Measurements from ENCODE around the gene RGS12.
"Not testable (repeated sequence)": the region's sequence is repeated elsewhere in the genome, so short reads cannot be mapped to it uniquely, and the experiment has no call there.

RGS12 gene

DNA sequence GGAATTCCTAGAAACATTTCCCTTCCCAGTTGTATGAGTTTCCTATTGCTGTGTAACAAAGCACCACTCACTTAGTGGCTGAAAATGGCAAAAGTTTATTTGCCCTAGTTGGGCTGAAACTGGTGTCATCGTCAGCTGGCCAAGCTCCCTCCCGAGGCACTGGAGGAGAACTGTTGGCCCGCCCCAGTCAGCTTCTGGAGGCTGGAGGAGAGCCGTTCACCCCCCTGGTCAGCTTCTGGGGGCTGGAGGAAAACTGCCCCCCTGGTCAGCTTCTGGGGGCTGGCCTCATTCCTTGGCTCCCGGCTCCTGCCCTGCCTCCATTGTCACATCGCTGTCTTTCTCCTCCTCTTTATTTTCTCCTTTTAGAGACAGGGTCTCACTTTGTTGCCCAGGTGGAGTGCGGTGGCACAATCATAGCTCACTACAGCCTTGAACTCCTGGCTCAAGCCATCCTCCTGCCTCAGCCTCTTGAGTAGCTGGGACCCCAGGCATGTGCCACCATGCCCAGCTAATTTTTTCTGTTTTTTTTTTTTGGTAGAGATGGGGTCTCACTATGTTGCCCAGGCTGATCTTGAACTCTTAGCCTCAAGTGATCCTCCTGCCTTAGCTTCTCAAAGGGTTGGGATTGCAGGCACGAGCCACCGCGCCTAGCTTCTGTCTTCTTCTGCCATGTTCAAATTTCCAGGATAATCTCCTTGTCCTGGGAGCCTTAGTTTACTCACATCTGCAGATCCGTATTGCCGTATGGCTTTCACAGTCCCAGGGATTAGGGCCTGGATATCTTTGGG is 3.2 kb downstream of the RGS12 start:
- WGBS (ENCODE audit: insufficient coverage) = over 99% methylated on average over 12 of the region's 12 CpGs
- CTCF ChIA-PET = no interaction called here
- POLR2A ChIA-PET = interaction anchor here (0.6 kb wide), 1 partner anchor 8 kb away, joined by 4 read pairs; no protein-coding TSS in a partner anchor

DNA sequence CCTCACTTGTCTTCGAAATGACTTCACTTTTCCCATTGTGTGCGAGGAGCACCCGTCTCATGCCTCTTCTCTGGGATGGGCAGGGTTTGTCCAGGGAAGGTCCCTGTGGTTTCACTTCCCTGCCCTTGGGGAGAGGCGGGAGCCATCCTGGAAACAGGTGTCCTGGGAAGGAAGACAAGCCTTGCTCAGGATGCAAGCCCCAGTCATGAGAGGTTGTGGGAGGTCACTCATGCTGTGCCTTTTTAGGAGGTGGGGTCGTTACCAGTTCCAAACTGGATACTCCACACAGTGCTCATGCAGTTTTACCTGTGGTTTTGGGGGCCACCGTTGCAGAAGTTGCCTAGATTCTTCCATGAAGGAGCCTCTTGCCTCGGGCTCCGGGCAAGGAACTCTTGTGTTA is 3.8 kb downstream of the RGS12 start:
- H3K4me3 ChIP-seq (ENCODE audit: control insufficient read depth in 1 of 7, extremely low read depth in 1 of 7, insufficient read depth in 4 of 7, low read depth in 2 of 7, low read length in 6 of 7) = no peak overlapping the region
- H3K4me1 ChIP-seq (ENCODE audit: control extremely low read depth in 1 of 4, control insufficient read depth in 4 of 4, insufficient read depth in 4 of 4, low read length in 3 of 4) = peaks cover 4 to 38% (median 24%) of the 10 kb centered on the region in 4 experiments
- CTCF ChIA-PET = no interaction called here
- DNase-seq = no peak
- no peaks in the 10 kb centered on the region for H3K36me3 ChIP-seq (ENCODE audit: control insufficient read depth in 4 of 4, insufficient read depth in 4 of 4, low read length in 3 of 4)
- H3K9me3 ChIP-seq (ENCODE audit: control extremely low read depth in 1 of 5, control insufficient read depth in 4 of 5, insufficient read depth in 2 of 5, low read depth in 1 of 5, low read length in 4 of 5) = peaks cover 0 to 2% (median 0%) of the 10 kb centered on the region in 5 experiments
- H3K27ac ChIP-seq (ENCODE audit: insufficient read depth in 1 of 2, low read depth in 1 of 2, low read length in 2 of 2, poor library complexity in 1 of 2, severe bottlenecking in 2 of 2) = no peak overlapping the region
- POLR2A ChIA-PET = no interaction called here
- WGBS (ENCODE audit: insufficient coverage) = 100% methylated on average over 5 of the region's 8 CpGs
- H3K27me3 ChIP-seq (replicated peaks in 2 of 5; ENCODE audit: control insufficient read depth in 4 of 5, insufficient read depth in 5 of 5, low read length in 4 of 5) = peaks cover 0 to 8% (median 0%) of the 10 kb centered on the region in 5 experiments

More for the DNA sequence above, 3.2 kb downstream of the RGS12 start:
- H3K4me3 ChIP-seq (ENCODE audit: control insufficient read depth in 1 of 7, extremely low read depth in 1 of 7, insufficient read depth in 4 of 7, low read depth in 2 of 7, low read length in 6 of 7) = no peak overlapping the region
- H3K36me3 ChIP-seq (ENCODE audit: control insufficient read depth in 4 of 4, insufficient read depth in 4 of 4, low read length in 3 of 4) = no peaks in the 10 kb centered on the region
- no peak for DNase-seq
- peaks cover 0 to 2% (median 0%) of the 10 kb centered on the region in 5 experiments for H3K9me3 ChIP-seq (ENCODE audit: control extremely low read depth in 1 of 5, control insufficient read depth in 4 of 5, insufficient read depth in 2 of 5, low read depth in 1 of 5, low read length in 4 of 5)
- peaks cover 0 to 11% (median 0%) of the 10 kb centered on the region in 5 experiments for H3K27me3 ChIP-seq (replicated peaks in 2 of 5; ENCODE audit: control insufficient read depth in 4 of 5, insufficient read depth in 5 of 5, low read length in 4 of 5)
- peaks cover 2 to 37% (median 23%) of the 10 kb centered on the region in 4 experiments for H3K4me1 ChIP-seq (ENCODE audit: control extremely low read depth in 1 of 4, control insufficient read depth in 4 of 4, insufficient read depth in 4 of 4, low read length in 3 of 4)
- H3K27ac ChIP-seq (ENCODE audit: insufficient read depth in 1 of 2, low read depth in 1 of 2, low read length in 2 of 2, poor library complexity in 1 of 2, severe bottlenecking in 2 of 2) = no peak overlapping the region

DNA sequence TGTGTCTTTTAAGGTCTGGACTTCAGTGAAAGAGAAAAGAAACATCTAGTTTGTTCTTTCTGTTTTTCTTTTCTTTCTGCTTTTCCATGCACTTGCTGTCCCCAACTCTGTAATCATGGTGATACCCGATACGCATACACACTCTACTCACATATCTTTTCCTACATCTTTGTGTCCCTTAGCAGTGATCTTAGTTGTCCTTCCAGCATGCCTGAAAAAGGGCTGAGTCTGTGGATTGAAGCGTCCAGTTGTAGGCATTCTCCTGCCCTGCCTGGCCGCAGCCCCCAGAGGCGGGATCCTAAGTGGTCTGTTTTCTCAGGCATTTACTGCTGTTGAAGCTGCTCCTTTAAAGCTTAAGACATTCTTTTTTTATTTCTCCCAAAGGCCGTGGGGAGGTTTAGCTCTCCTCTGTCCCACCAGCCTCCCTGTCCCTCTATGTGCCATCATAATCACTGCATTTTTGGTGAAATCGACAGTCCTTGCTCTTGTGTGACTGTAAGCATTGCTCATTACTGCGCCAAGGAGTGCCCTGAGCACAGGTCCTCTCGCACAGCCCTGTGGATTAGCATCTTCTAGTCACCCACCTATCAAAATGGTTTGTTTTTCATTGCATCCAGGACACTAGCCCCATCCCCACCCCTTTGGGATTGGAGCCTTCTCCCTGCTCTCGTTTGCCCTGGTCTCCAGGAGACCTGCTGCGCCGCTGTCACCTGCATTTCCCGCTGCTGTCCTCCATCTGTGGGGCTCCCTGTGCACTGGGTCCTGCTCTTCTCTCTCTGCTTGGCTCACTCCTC is 4.4 kb downstream of the RGS12 start:
- H3K4me1 ChIP-seq (ENCODE audit: control extremely low read depth in 1 of 4, control insufficient read depth in 4 of 4, insufficient read depth in 4 of 4, low read length in 3 of 4) = peaks cover 7 to 38% (median 24%) of the 10 kb centered on the region in 4 experiments
- H3K36me3 ChIP-seq (ENCODE audit: control insufficient read depth in 4 of 4, insufficient read depth in 4 of 4, low read length in 3 of 4) = no peaks in the 10 kb centered on the region
- peaks cover 0 to 2% (median 0%) of the 10 kb centered on the region in 5 experiments for H3K9me3 ChIP-seq (ENCODE audit: control extremely low read depth in 1 of 5, control insufficient read depth in 4 of 5, insufficient read depth in 2 of 5, low read depth in 1 of 5, low read length in 4 of 5)
- H3K4me3 ChIP-seq (ENCODE audit: control insufficient read depth in 1 of 7, extremely low read depth in 1 of 7, insufficient read depth in 4 of 7, low read depth in 2 of 7, low read length in 6 of 7) = no peak overlapping the region
- ChIA-PET POLR2A (no interaction called here), CTCF (no interaction called here)
- H3K27ac ChIP-seq (ENCODE audit: insufficient read depth in 1 of 2, low read depth in 1 of 2, low read length in 2 of 2, poor library complexity in 1 of 2, severe bottlenecking in 2 of 2) = no peak overlapping the region
- DNase-seq = no peak
- peaks cover 0 to 8% (median 0%) of the 10 kb centered on the region in 5 experiments for H3K27me3 ChIP-seq (replicated peaks in 2 of 5; ENCODE audit: control insufficient read depth in 4 of 5, insufficient read depth in 5 of 5, low read length in 4 of 5)
- 98% methylated on average over 13 of the region's 13 CpGs for WGBS (ENCODE audit: insufficient coverage)

DNA sequence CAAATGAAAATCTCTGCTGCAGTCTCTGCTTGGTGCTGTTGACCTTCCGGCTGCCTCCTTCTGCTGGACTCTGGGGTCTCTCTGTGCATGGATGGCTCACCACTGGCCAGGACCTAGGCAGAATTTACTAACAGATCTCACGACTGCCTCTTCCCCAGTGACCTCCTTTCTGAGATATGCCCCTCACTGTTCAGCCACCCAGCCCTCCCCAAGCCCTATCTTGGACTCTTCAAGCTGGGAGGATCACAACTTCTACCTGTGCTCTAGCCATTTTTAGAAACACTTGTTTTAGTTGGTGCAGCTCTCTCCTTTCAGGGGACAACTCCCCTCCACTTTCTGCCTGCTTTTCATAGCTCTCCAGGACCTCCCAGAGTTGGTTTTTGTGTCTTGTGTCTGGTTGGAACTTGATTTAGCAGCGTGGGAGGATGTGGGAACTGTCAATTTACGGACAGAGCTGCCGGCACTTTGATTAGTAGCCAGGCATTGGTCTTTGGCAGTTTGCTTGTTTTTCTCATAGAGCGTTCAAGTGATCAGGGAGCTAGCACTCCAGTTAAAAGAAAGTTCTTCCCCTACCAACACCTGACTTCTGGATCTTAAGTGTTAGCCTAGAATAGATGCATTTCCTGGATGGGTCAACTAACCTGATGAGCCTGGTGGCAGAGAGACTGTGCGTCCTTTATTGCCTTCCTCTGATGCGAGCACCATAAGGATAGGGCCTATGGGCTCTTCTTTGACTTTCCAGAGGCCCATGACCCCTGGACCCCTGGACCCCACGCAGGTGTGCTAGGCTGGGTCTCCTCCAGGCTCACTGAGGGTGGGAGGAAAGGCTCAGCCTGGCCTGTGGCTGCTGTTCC is 6.5 kb downstream of the RGS12 start:
- peak in 1 of 3 donors; percentile 18 for DNase-seq
- Histone ChIP-seq H3K9me3 (ENCODE audit: control extremely low read depth in 1 of 5, control insufficient read depth in 4 of 5, insufficient read depth in 2 of 5, low read depth in 1 of 5, low read length in 4 of 5) (peaks cover 0 to 2% (median 0%) of the 10 kb centered on the region in 5 experiments), H3K27me3 (replicated peaks in 2 of 5; ENCODE audit: control insufficient read depth in 4 of 5, insufficient read depth in 5 of 5, low read length in 4 of 5) (peaks cover 0 to 6% (median 0%) of the 10 kb centered on the region in 5 experiments), H3K4me3 (ENCODE audit: control insufficient read depth in 1 of 7, extremely low read depth in 1 of 7, insufficient read depth in 4 of 7, low read depth in 2 of 7, low read length in 6 of 7) (peak overlapping the region in 1 of 7 experiments; percentile 7), H3K36me3 (ENCODE audit: control insufficient read depth in 4 of 4, insufficient read depth in 4 of 4, low read length in 3 of 4) (no peaks in the 10 kb centered on the region), H3K4me1 (ENCODE audit: control extremely low read depth in 1 of 4, control insufficient read depth in 4 of 4, insufficient read depth in 4 of 4, low read length in 3 of 4) (peaks cover 8 to 45% (median 35%) of the 10 kb centered on the region in 4 experiments), H3K27ac (ENCODE audit: insufficient read depth in 1 of 2, low read depth in 1 of 2, low read length in 2 of 2, poor library complexity in 1 of 2, severe bottlenecking in 2 of 2) (no peak overlapping the region)
- 68% methylated on average over 7 of the region's 9 CpGs for WGBS (ENCODE audit: insufficient coverage)
- ChIA-PET CTCF (no interaction called here), POLR2A (interaction anchor here (0.6 kb wide), 1 partner anchor 32 kb away, joined by 3 read pairs; no protein-coding TSS in a partner anchor)

DNA sequence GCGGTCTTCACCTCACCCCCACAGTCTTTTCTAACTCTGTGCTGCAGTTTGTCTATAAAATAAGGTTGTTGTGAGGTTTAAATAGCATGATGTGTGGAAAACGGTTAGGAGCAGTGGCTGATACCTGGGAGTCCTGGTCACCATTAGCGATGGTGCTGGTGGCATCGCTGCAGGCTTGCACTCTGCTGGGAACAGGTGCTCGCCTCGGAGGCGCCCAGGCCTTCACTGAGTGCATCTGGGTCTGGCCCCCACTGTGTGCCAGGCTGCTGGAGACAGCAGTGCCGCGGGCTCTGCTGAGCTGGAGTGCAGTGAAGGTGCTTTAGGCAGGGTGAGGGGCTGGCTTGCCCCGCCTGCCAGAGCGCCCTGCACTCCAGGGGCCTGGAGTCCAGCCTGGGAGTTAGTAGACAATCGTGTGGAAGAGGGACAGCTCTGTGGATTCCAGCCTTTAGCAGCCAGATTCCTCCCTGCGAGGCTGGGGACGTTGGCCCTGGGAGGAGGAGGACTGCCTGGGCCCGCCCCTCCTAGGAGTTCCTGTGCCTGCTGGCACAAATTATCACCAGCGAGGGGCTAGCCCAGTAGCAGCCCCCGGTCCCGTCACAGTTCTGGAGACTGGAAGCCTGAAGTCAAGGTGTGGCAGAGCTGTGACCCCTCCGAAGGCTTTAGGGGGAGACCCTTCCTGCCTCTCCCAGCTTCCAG is 7.3 kb downstream of the RGS12 start:
- H3K27ac ChIP-seq (ENCODE audit: insufficient read depth in 1 of 2, low read depth in 1 of 2, low read length in 2 of 2, poor library complexity in 1 of 2, severe bottlenecking in 2 of 2) = no peak overlapping the region
- H3K9me3 ChIP-seq (ENCODE audit: control extremely low read depth in 1 of 5, control insufficient read depth in 4 of 5, insufficient read depth in 2 of 5, low read depth in 1 of 5, low read length in 4 of 5) = peaks cover 0 to 2% (median 0%) of the 10 kb centered on the region in 5 experiments
- H3K36me3 ChIP-seq (ENCODE audit: control insufficient read depth in 4 of 4, insufficient read depth in 4 of 4, low read length in 3 of 4) = no peaks in the 10 kb centered on the region
- CTCF ChIA-PET = no interaction called here
- DNase-seq = no peak
- 96% methylated on average over 12 of the region's 19 CpGs for WGBS (ENCODE audit: insufficient coverage)
- no peak overlapping the region for H3K4me3 ChIP-seq (ENCODE audit: control insufficient read depth in 1 of 7, extremely low read depth in 1 of 7, insufficient read depth in 4 of 7, low read depth in 2 of 7, low read length in 6 of 7)
- H3K4me1 ChIP-seq (ENCODE audit: control extremely low read depth in 1 of 4, control insufficient read depth in 4 of 4, insufficient read depth in 4 of 4, low read length in 3 of 4) = peaks cover 12 to 53% (median 43%) of the 10 kb centered on the region in 4 experiments
- peaks cover 0 to 6% (median 0%) of the 10 kb centered on the region in 5 experiments for H3K27me3 ChIP-seq (replicated peaks in 2 of 5; ENCODE audit: control insufficient read depth in 4 of 5, insufficient read depth in 5 of 5, low read length in 4 of 5)
- POLR2A ChIA-PET = interaction anchor here (0.6 kb wide), 1 partner anchor 33 kb away, joined by 3 read pairs; no protein-coding TSS in a partner anchor

DNA sequence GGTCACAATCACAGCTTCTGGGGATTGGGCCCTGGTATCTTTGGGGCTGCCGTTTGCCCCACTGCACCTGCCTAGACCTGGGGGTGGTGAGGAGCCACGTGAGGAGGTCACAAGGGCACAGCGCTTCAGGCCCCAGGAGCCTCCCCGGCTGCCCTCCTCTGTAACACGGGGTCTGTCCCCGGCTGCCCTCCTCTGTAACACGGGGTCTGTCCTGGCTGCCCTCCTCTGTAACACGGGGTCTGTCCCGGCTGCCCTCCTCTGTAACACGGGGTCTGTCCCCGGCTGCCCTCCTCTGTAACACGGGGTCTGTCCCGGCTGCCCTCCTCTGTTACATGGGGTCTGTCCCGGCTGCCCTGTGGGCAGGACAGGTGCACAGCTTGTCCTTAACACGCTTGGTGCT is 8.1 kb downstream of the RGS12 start:
- CTCF ChIA-PET; POLR2A ChIA-PET; H3K36me3 ChIP-seq (ENCODE audit: control insufficient read depth in 4 of 4, insufficient read depth in 4 of 4, low read length in 3 of 4); H3K9me3 ChIP-seq (ENCODE audit: control extremely low read depth in 1 of 5, control insufficient read depth in 4 of 5, insufficient read depth in 2 of 5, low read depth in 1 of 5, low read length in 4 of 5); H3K27me3 ChIP-seq (replicated peaks in 2 of 5; ENCODE audit: control insufficient read depth in 4 of 5, insufficient read depth in 5 of 5, low read length in 4 of 5); H3K4me3 ChIP-seq (ENCODE audit: control insufficient read depth in 1 of 7, extremely low read depth in 1 of 7, insufficient read depth in 4 of 7, low read depth in 2 of 7, low read length in 6 of 7); H3K27ac ChIP-seq (ENCODE audit: insufficient read depth in 1 of 2, low read depth in 1 of 2, low read length in 2 of 2, poor library complexity in 1 of 2, severe bottlenecking in 2 of 2); DNase-seq: not testable (repeated sequence)
- 97% methylated on average over 15 of the region's 15 CpGs for WGBS (ENCODE audit: insufficient coverage)
- peaks cover 12 to 60% (median 51%) of the 10 kb centered on the region in 4 experiments for H3K4me1 ChIP-seq (ENCODE audit: control extremely low read depth in 1 of 4, control insufficient read depth in 4 of 4, insufficient read depth in 4 of 4, low read length in 3 of 4)

Measured in common myeloid progenitor, CD34-positive (primary cell).